HEK293T (cell line): ENCODE measurements around the gene PCDH9.

Experiments used
- CTCF ChIA-PET: fragments of 350-600 bp; formaldehyde crosslinking; extraction: SDS; loops from one replicate; lab custom pipeline; 2021; ENCODE audit warnings: antibody characterized with exemption, inconsistent platforms; lab: Yijun Ruan, JAX
- POLR2A ChIA-PET: fragments of 350-600 bp; formaldehyde crosslinking; extraction: SDS; loops from one replicate; lab custom pipeline; 2020; ENCODE audit warnings: antibody characterized with exemption, inconsistent platforms; lab: Yijun Ruan, JAX
- DNase-seq: peaks from one replicate; pipeline ENCODE4 v3.0.0; 2012; ENCODE audit warnings: mixed read lengths; ENCODE audit errors: extremely low spot score
- ARNT ChIP-seq: fragments of 450-650 bp; IDR thresholded peaks from 2 replicates; pipeline ENCODE4 v1.6.1; 2017; ENCODE audit warnings: mild to moderate bottlenecking
- BHLHE40 ChIP-seq: fragments of 450-650 bp; IDR thresholded peaks from 2 replicates; pipeline ENCODE4 v1.6.1; 2016; ENCODE audit warnings: mild to moderate bottlenecking, moderate library complexity, borderline replicate concordance
- CTBP1 ChIP-seq: fragments of 450-650 bp; IDR thresholded peaks from 2 replicates; pipeline ENCODE4 v1.6.1; 2016; ENCODE audit warnings: borderline replicate concordance
- ELF4 ChIP-seq: fragments of 450-650 bp; IDR thresholded peaks from 2 replicates; pipeline ENCODE4 v1.6.1; 2017; ENCODE audit warnings: antibody characterized with exemption
- FOXA1 ChIP-seq: fragments of 450-650 bp; IDR thresholded peaks from 2 replicates; pipeline ENCODE4 v1.6.1; 2016; ENCODE audit warnings: mild to moderate bottlenecking
- FOXK2 ChIP-seq: fragments of 450-650 bp; IDR thresholded peaks from 2 replicates; pipeline ENCODE4 v1.6.1; 2016; ENCODE audit warnings: mild to moderate bottlenecking
- FOXM1 ChIP-seq: fragments of 450-650 bp; IDR thresholded peaks from 2 replicates; pipeline ENCODE4 v1.6.1; 2017; ENCODE audit warnings: mild to moderate bottlenecking, borderline replicate concordance
- HDGF ChIP-seq: fragments of 450-650 bp; IDR thresholded peaks from 2 replicates; pipeline ENCODE4 v1.6.1; 2017; ENCODE audit warnings: antibody characterized with exemption, borderline replicate concordance
- L3MBTL2 ChIP-seq: fragments of 450-650 bp; conservative IDR thresholded peaks from 2 replicates; pipeline ENCODE4 v1.6.1; 2016; ENCODE audit warnings: mild to moderate bottlenecking
- LEF1 ChIP-seq: fragments of 450-650 bp; IDR thresholded peaks from 2 replicates; pipeline ENCODE4 v1.6.1; 2017; ENCODE audit warnings: mild to moderate bottlenecking, borderline replicate concordance
- NFRKB ChIP-seq: fragments of 450-650 bp; IDR thresholded peaks from 2 replicates; pipeline ENCODE4 v1.6.1; 2016; ENCODE audit warnings: mild to moderate bottlenecking, moderate library complexity
- SP1 ChIP-seq: fragments of 450-650 bp; IDR thresholded peaks from 2 replicates; pipeline ENCODE4 v1.6.1; 2017
- SUZ12 ChIP-seq: fragments of 450-650 bp; IDR thresholded peaks from 2 replicates; pipeline ENCODE4 v1.6.1; 2016; ENCODE audit warnings: mild to moderate bottlenecking
- TARDBP ChIP-seq: fragments of 450-650 bp; IDR thresholded peaks from 2 replicates; pipeline ENCODE4 v1.6.1; 2016
- ZNF384 ChIP-seq: fragments of 450-650 bp; IDR thresholded peaks from 2 replicates; pipeline ENCODE4 v1.6.1; 2016
- TF ChIP-seq, protein P1 (sequence below): fragments of 450-650 bp; IDR thresholded peaks from 2 replicates; pipeline ENCODE4 v1.6.1; 2016

PCDH9 gene

DNA sequence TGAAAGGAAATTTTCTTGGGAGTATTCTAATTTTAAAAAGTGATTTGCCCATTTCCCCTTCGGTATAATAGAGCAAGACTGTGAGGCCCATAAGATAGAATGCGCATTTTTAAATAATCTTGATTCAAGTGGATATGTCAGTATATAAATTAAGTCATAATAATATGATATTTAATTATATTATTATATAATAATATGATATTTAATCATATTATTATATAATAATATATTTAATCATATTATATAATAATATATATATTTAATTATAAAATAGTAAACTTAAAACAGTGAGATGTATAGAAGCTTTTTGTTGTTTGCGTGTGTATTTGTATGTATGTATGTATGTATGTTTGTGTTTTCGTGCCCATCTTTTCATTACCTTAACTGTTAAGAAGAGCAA lies 682.5 kb downstream of the PCDH9 start:
- CTCF ChIA-PET = no interaction called here
- TF ChIP-seq FOXK2 (0 out of 2 replicates have a peak, but pooled peaks have one; percentile 51), ELF4 (no peak)
- POLR2A ChIA-PET = no interaction called here
- DNase-seq = no peak

DNA sequence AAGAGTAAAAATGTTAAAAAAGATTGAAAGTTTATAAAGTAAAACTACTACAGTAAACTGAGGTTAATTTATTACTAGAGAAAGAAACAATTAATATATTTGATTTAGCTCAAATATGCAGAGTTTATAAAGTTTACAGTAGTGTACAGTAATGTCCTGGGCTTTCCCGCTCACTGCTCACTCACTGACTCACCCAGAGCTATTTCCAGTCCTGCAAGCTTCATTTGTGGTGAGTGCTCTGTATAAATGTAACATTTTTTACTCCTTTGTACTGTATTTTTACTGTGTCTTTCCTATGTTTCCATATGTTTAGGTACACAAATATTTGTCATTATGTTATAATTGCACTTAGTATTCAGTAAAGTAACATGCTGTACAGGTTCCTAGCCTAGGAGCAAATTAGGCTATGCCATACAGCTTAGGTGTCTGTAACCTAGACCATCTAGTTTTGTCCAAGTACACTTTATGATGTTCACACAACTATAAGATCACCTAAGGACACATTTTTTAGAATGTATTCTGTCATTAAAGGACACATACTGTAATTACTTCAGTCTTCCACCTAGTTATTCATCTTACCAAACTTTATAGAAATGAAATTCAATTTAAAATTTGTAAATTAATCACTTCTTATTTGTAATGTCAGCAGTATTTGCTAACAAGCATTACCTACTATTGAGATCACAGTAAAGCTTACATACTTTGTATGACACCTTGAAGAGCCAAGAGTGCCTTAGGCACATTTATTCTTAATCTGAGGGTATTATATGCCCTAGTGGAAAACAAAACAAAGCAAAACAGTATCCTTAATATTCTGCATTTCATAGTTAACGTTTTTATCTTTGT lies 683.4 kb downstream of the PCDH9 start:
- DNase-seq = no peak
- ChIA-PET POLR2A (no interaction called here), CTCF (no interaction called here)
- no peak for TF ChIP-seq NFRKB
- no peak for TF ChIP-seq LEF1

DNA sequence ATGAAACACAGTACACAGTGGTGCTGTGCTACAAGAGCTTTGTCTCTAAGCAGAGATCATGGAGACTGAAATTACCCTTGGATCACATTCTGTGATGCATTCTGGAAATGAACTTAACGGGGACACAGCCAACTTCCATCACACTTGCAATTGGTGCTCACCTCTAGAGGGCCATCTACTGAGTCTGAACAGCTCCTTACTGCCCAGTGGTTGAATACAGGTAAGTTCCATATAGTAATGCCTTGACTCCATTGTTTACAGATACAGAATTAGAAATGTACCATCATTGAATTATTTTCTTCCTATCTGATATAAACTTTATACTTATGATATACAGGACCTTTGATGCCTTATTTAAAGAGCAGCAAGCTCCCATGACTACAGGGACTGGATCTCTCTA lies 686.4 kb downstream of the PCDH9 start:
- CTCF ChIA-PET = interaction anchor here (1.4 to 1.8 kb wide), 2 partner anchors 18 to 21 kb away, joined by 3 to 8 read pairs; no protein-coding TSS in a partner anchor
- POLR2A ChIA-PET = no interaction called here
- DNase-seq = peak; percentile 62
- TF ChIP-seq FOXA1 (no peak), L3MBTL2 (no peak)

DNA sequence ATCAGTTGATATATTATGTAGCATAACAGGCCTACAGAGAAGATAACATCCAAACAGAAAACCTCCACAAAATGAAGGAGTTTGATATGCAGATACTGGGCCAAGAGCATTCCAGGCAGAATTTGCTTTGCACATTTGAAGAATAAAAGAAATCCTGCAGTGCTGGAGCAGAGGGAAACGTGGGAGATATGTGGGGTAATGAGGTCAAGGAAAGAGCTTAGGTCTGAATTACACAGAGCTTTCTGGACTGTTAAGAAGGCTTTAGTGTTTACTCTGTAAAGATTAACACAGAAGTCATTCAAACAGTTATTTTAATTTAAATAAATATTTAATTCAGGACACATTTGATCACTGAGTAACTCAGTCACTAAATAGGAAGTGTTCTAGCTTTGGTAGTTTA lies 692.7 kb downstream of the PCDH9 start:
- no peak for TF ChIP-seq BHLHE40
- DNase-seq = no peak
- ChIA-PET CTCF (no interaction called here), POLR2A (no interaction called here)

DNA sequence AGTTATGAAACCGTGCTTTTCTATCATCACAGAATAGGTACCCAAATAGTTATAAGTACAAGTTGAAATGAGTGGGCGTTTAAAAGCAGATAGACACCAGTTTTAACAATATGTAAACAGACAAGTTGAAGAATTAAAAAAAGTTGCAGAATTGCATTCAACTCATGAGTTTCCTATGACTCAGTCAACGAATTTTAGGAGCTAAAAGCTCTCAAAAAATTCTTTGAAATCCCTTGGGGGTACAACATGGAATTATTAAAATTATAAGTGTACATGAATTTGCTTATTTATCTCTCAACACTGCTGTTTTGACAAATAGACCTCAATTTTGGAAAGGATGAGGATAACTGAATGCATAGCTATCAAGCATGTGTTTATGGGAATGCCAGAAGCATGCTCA lies 693.4 kb downstream of the PCDH9 start:
- ChIA-PET POLR2A (no interaction called here), CTCF (no interaction called here)
- TF ChIP-seq FOXK2 (no peak), L3MBTL2 (no peak)
- no peak for DNase-seq

DNA sequence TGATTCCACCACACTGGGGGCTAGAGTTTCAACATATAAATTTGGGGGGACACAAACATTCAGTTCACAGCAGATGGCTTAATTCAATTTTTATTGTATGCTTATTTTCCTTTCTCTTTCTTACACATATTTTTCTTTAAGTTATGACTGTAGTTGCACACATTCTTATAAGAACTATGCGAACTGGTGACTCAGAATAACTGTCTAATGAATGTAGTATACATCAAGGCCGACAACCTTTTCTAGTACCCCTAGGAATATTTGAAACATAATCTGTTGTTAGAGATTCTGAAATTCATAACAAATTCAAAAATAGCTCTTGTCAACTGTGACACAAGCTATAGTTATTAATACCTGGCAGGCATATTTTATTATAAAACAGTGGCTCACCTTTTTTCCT lies 695.6 kb downstream of the PCDH9 start:
- no peak for TF ChIP-seq TARDBP
- TF ChIP-seq L3MBTL2 = no peak
- no peak for TF ChIP-seq BHLHE40
- ChIA-PET POLR2A (no interaction called here), CTCF (no interaction called here)
- no peak for DNase-seq

DNA sequence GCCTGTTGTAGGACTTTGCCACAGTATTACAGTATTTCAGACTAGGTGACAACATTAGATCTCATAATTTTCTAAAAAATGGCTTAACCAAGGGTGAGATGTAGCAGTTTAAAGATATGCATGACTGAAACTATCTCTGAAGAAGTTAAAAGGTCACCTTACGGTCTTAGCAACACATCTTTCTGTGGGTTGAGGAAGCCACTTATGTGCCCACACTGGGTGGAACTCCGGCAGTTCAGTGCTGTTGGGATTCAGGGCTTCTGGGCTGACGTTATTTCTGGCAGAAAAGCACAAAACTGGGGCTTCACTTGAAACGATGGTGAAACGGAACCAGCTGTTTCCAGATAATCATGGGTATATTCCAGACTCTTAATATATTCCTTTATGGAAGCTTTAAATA lies 697.3 kb downstream of the PCDH9 start:
- no peak for DNase-seq
- TF ChIP-seq FOXK2 (no peak), LEF1 (no peak), NFRKB (no peak), ELF4 (no peak), BHLHE40 (no peak), TARDBP (no peak), SUZ12 (no peak), L3MBTL2 (no peak), ARNT (no peak), ZNF384 (no peak), SP1 (no peak), FOXA1 (no peak), FOXM1 (no peak), HDGF (no peak)
- TF ChIP-seq, protein P1, sequence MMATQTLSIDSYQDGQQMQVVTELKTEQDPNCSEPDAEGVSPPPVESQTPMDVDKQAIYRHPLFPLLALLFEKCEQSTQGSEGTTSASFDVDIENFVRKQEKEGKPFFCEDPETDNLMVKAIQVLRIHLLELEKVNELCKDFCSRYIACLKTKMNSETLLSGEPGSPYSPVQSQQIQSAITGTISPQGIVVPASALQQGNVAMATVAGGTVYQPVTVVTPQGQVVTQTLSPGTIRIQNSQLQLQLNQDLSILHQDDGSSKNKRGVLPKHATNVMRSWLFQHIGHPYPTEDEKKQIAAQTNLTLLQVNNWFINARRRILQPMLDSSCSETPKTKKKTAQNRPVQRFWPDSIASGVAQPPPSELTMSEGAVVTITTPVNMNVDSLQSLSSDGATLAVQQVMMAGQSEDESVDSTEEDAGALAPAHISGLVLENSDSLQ = no peak
- ChIA-PET POLR2A (no interaction called here), CTCF (interaction anchor here (1.1 kb wide), 1 partner anchor 9 kb away, joined by 3 read pairs; no protein-coding TSS in a partner anchor)

GRCh38 chr13:66532146-66532545 lies 698.0 kb downstream of the PCDH9 start:
- TF ChIP-seq LEF1 (no peak), FOXK2 (no peak), BHLHE40 (no peak), CTBP1 (no peak), L3MBTL2 (no peak), TARDBP (no peak), SUZ12 (no peak), FOXM1 (no peak), ARNT (no peak), ZNF384 (no peak)
- ChIA-PET POLR2A (no interaction called here), CTCF (no interaction called here)
- DNase-seq = no peak

- TF ChIP-seq SP1 = no peak
- TF ChIP-seq LEF1 = no peak
- TF ChIP-seq BHLHE40 = no peak
- TF ChIP-seq NFRKB = no peak
- TF ChIP-seq L3MBTL2 = no peak
- no peak for TF ChIP-seq ZNF384
- TF ChIP-seq TARDBP = no peak
- no peak for DNase-seq
- ChIA-PET POLR2A (no interaction called here), CTCF (no interaction called here)
These were observed 699.5 kb downstream of the PCDH9 start for GRCh38 chr13:66530686-66531085.
